Measurements from ENCODE around the gene PPL. TPM values are rescaled to one million over a fixed set of nuclear protein-coding genes. Genes with fewer than 3 reads are reported as not detected.

PPL gene
- total and polyA plus RNA-seq, 2 of the 13 experiments (the other 11 are each of a cell fraction or from before 2014, with no cell fraction given): 5.7 to 6.6 TPM

GRCh38 chr16:4947722-4948503 lies 11.0 kb upstream of the PPL start (continued):
- TF ChIP-seq TFAP4 (IDR thresholded peaks at IDR 0.05; ENCODE audit: borderline replicate concordance, low read depth) (peak; percentile 47; the same call in 1 of the 2 replicates), NRL (CRISPR knock-in tag; IDR thresholded peaks at IDR 0.05; ENCODE audit: borderline replicate concordance) (peak; percentile 30; the same call in 1 of the 2 replicates), ZNF652 (CRISPR knock-in tag; IDR thresholded peaks at IDR 0.05; ENCODE audit: borderline replicate concordance, low read depth) (no peak), ZNF34 (CRISPR knock-in tag; IDR thresholded peaks at IDR 0.05; ENCODE audit: borderline replicate concordance) (0 out of 2 replicates have a peak, but pooled peaks have one; percentile 58), GATAD2A (CRISPR knock-in tag; IDR thresholded peaks at IDR 0.05) (peak; percentile 73), SALL2 (CRISPR knock-in tag; IDR thresholded peaks at IDR 0.05) (no peak), FOSL2 (CRISPR knock-in tag; IDR thresholded peaks at IDR 0.05) (peak; percentile 65), SOX13 (IDR thresholded peaks at IDR 0.05) (0 out of 2 replicates have a peak, but pooled peaks have one; percentile 27), SOX13 (CRISPR knock-in tag; conservative IDR thresholded peaks at IDR 0.05 in 1 of 2, IDR thresholded peaks at IDR 0.05 in 1 of 2) (peak in 1 of 2 experiments; percentile 50; a peak in 2 of 4 replicates), ZNF280D (CRISPR knock-in tag; IDR thresholded peaks at IDR 0.05) (0 out of 2 replicates have a peak, but pooled peaks have one; percentile 12), DPF2 (CRISPR knock-in tag; IDR thresholded peaks at IDR 0.05; ENCODE audit: borderline replicate concordance, low read depth) (peak; percentile 72), THRA (CRISPR knock-in tag; IDR thresholded peaks at IDR 0.05; ENCODE audit: borderline replicate concordance) (peak; percentile 85; the same call in 1 of the 2 replicates), SALL1 (CRISPR knock-in tag; IDR thresholded peaks at IDR 0.05) (peak; percentile 44; the same call in 1 of the 2 replicates), ZNF496 (CRISPR knock-in tag; IDR thresholded peaks at IDR 0.05; ENCODE audit: insufficient replicate concordance) (no peak), TOE1 (CRISPR knock-in tag; IDR thresholded peaks at IDR 0.05) (no peak), ZNF205 (CRISPR knock-in tag; IDR thresholded peaks at IDR 0.05) (peak; percentile 45; the same call in 1 of the 2 replicates), ZZZ3 (CRISPR knock-in tag; IDR thresholded peaks at IDR 0.05; ENCODE audit: borderline replicate concordance) (peak; percentile 45; the same call in 1 of the 2 replicates), TGIF2 (CRISPR knock-in tag; IDR thresholded peaks at IDR 0.05) (peak; percentile 17; the same call in 1 of the 2 replicates)

Measured in HepG2 (cell line).